Measurements from ENCODE around the gene CENPQ. TPM values are rescaled to one million over a fixed set of nuclear protein-coding genes. Genes with fewer than 3 reads are reported as not detected.

The CENPQ gene
- total RNA-seq, 1 donor from 2014 or later = 1.6 TPM

DNA sequence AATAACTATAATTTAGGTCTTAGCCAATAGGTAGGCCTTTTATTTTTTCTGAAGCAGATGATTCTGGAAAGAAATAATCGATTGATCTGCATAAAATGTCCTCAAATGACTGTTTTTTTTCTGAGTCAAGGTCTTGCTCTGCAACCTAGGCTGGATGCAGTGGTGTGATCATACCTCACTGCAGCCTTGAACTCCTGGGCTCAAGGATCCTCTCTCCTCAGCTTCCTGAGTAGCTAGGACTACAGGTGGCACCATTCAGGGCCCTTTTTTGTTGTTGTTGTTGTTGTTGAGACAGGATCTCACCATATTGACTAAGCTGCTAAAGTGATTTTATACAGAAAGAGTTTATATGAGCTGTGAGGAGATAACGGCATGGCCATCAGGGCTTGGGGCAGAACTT is 54.7 kb downstream of the CENPQ start:
- H3K27ac ChIP-seq (ENCODE audit: low read depth, low read length) = no peak overlapping the region
- H3K4me3 ChIP-seq (ENCODE audit: low read length in 3 of 3) = no peak overlapping the region
- H3K36me3 ChIP-seq (ENCODE audit: control insufficient read depth in 3 of 3, insufficient read depth in 3 of 3, low read length in 3 of 3) = no peaks in the 10 kb centered on the region
- no peaks in the 10 kb centered on the region for H3K27me3 ChIP-seq (ENCODE audit: control insufficient read depth in 3 of 3, insufficient read depth in 3 of 3, low read length in 3 of 3)
- no peaks in the 10 kb centered on the region for H3K9me3 ChIP-seq (ENCODE audit: control insufficient read depth in 3 of 3, low read length in 3 of 3)
- H3K4me1 ChIP-seq (ENCODE audit: control insufficient read depth in 3 of 3, insufficient read depth in 3 of 3, low read length in 3 of 3) = no peaks in the 10 kb centered on the region
- no peak overlapping the region for H3K9ac ChIP-seq (ENCODE audit: low read depth in 1 of 3, low read length in 3 of 3)

DNA sequence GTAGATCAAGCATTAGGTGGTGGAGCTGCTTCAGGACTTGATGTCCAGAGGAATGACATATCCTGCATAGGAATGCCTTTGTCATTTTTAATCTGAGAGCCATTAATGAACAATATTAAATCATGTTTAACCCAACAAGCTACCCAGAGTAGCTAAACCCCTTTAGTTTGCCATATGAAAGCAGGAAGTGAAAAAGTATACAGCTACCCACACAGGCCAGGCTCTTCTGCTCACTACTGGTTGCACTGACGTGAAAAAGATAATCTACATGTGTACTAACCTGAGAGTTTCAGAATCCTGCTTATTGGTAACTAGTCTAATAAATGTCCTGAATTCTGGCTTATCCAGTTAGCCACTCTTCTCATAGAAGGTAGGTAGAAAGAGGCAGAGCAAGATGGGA is 56.5 kb downstream of the CENPQ start:
- no peak overlapping the region for H3K9ac ChIP-seq (ENCODE audit: low read depth in 1 of 3, low read length in 3 of 3)
- H3K9me3 ChIP-seq (ENCODE audit: control insufficient read depth in 3 of 3, low read length in 3 of 3) = no peaks in the 10 kb centered on the region
- H3K36me3 ChIP-seq (ENCODE audit: control insufficient read depth in 3 of 3, insufficient read depth in 3 of 3, low read length in 3 of 3) = no peaks in the 10 kb centered on the region
- H3K27ac ChIP-seq (ENCODE audit: low read depth, low read length) = no peak overlapping the region
- no peak overlapping the region for H3K4me3 ChIP-seq (ENCODE audit: low read length in 3 of 3)
- no peaks in the 10 kb centered on the region for H3K27me3 ChIP-seq (ENCODE audit: control insufficient read depth in 3 of 3, insufficient read depth in 3 of 3, low read length in 3 of 3)
- H3K4me1 ChIP-seq (ENCODE audit: control insufficient read depth in 3 of 3, insufficient read depth in 3 of 3, low read length in 3 of 3) = no peaks in the 10 kb centered on the region

DNA sequence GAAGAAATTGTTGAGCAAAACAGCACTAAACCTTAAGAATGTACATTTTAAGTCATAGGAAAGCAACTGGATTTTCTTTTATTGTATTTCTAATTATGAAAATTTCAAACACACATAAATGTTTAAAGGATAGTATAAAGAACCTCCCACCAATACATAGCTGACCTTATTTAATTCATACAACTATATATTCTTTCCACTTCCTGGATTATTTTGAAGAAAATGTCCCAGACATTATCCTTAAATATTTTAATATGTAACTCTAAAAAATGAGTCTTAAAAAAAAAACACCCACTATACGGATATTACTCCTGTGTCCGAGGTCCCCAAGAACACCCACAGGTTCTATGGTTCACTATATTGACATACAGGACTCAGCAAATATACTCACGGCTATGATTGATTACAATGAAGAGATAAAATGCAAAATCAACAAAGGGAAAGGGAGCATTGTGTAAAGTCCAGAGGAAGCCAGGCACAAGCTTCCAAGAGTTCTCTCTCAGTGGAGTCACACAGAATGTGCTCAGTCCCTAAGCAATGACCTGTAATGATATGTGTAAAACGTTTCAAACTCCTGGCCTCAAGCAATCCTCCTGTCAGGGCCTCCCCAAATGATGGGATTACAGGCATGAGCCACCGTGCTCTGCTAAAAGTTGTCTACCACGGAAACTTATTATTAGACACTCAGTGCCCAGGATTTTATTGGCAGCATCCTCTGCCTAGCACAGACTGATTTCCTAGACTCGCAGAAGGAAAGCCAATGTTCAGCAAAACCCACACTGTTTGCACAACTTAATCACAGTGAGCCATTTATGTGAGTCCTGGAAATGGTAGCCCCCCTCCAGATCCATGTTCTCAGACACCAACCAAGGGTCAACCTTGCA is 59.8 kb downstream of the CENPQ start:
- Histone ChIP-seq H3K9me3 (ENCODE audit: control insufficient read depth in 3 of 3, low read length in 3 of 3) (no peaks in the 10 kb centered on the region), H3K27me3 (ENCODE audit: control insufficient read depth in 3 of 3, insufficient read depth in 3 of 3, low read length in 3 of 3) (no peaks in the 10 kb centered on the region), H3K9ac (ENCODE audit: low read depth in 1 of 3, low read length in 3 of 3) (no peak overlapping the region), H3K27ac (ENCODE audit: low read depth, low read length) (no peak overlapping the region), H3K4me1 (ENCODE audit: control insufficient read depth in 3 of 3, insufficient read depth in 3 of 3, low read length in 3 of 3) (no peaks in the 10 kb centered on the region), H3K36me3 (ENCODE audit: control insufficient read depth in 3 of 3, insufficient read depth in 3 of 3, low read length in 3 of 3) (no peaks in the 10 kb centered on the region), H3K4me3 (ENCODE audit: low read length in 3 of 3) (no peak overlapping the region)

GRCh38 chr6:49523901-49524300 is 60.7 kb downstream of the CENPQ start:
- H3K9me3 ChIP-seq (ENCODE audit: control insufficient read depth in 3 of 3, low read length in 3 of 3) = no peaks in the 10 kb centered on the region
- H3K27ac ChIP-seq (ENCODE audit: low read depth, low read length) = no peak overlapping the region
- H3K27me3 ChIP-seq (ENCODE audit: control insufficient read depth in 3 of 3, insufficient read depth in 3 of 3, low read length in 3 of 3) = no peaks in the 10 kb centered on the region
- no peak overlapping the region for H3K9ac ChIP-seq (ENCODE audit: low read depth in 1 of 3, low read length in 3 of 3)
- no peak overlapping the region for H3K4me3 ChIP-seq (ENCODE audit: low read length in 3 of 3)
- no peaks in the 10 kb centered on the region for H3K4me1 ChIP-seq (ENCODE audit: control insufficient read depth in 3 of 3, insufficient read depth in 3 of 3, low read length in 3 of 3)
- no peaks in the 10 kb centered on the region for H3K36me3 ChIP-seq (ENCODE audit: control insufficient read depth in 3 of 3, insufficient read depth in 3 of 3, low read length in 3 of 3)

GRCh38 chr6:49524541-49524940 is 61.4 kb downstream of the CENPQ start:
- H3K9ac ChIP-seq (ENCODE audit: low read depth in 1 of 3, low read length in 3 of 3) = no peak overlapping the region
- no peaks in the 10 kb centered on the region for H3K27me3 ChIP-seq (ENCODE audit: control insufficient read depth in 3 of 3, insufficient read depth in 3 of 3, low read length in 3 of 3)
- H3K36me3 ChIP-seq (ENCODE audit: control insufficient read depth in 3 of 3, insufficient read depth in 3 of 3, low read length in 3 of 3) = no peaks in the 10 kb centered on the region
- H3K4me1 ChIP-seq (ENCODE audit: control insufficient read depth in 3 of 3, insufficient read depth in 3 of 3, low read length in 3 of 3) = no peaks in the 10 kb centered on the region
- H3K4me3 ChIP-seq (ENCODE audit: low read length in 3 of 3) = no peak overlapping the region
- no peaks in the 10 kb centered on the region for H3K9me3 ChIP-seq (ENCODE audit: control insufficient read depth in 3 of 3, low read length in 3 of 3)
- H3K27ac ChIP-seq (ENCODE audit: low read depth, low read length) = no peak overlapping the region

DNA sequence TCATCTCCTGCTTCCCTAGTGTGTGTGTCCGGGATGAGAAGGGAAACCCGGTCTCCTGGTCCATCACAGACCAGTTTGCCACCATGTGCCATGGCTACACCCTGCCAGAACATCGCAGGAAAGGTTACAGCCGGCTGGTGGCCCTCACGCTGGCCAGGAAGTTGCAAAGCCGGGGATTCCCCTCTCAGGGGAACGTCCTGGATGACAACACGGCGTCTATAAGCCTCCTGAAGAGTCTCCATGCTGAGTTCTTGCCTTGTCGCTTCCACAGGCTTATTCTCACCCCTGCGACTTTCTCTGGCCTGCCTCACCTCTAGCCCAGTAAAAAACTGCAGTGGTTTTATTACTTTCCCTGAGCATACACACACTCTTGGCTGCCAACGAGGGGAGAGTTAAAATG is 63.4 kb downstream of the CENPQ start:
- Histone ChIP-seq H3K36me3 (ENCODE audit: control insufficient read depth in 3 of 3, insufficient read depth in 3 of 3, low read length in 3 of 3) (no peaks in the 10 kb centered on the region), H3K4me3 (ENCODE audit: low read length in 3 of 3) (no peak overlapping the region), H3K27ac (ENCODE audit: low read depth, low read length) (no peak overlapping the region), H3K27me3 (ENCODE audit: control insufficient read depth in 3 of 3, insufficient read depth in 3 of 3, low read length in 3 of 3) (no peaks in the 10 kb centered on the region), H3K9me3 (ENCODE audit: control insufficient read depth in 3 of 3, low read length in 3 of 3) (no peaks in the 10 kb centered on the region), H3K4me1 (ENCODE audit: control insufficient read depth in 3 of 3, insufficient read depth in 3 of 3, low read length in 3 of 3) (no peaks in the 10 kb centered on the region), H3K9ac (ENCODE audit: low read depth in 1 of 3, low read length in 3 of 3) (no peak overlapping the region)

GRCh38 chr6:49527320-49527719 is 64.2 kb downstream of the CENPQ start:
- no peaks in the 10 kb centered on the region for H3K4me1 ChIP-seq (ENCODE audit: control insufficient read depth in 3 of 3, insufficient read depth in 3 of 3, low read length in 3 of 3)
- H3K36me3 ChIP-seq (ENCODE audit: control insufficient read depth in 3 of 3, insufficient read depth in 3 of 3, low read length in 3 of 3) = no peaks in the 10 kb centered on the region
- H3K27ac ChIP-seq (ENCODE audit: low read depth, low read length) = no peak overlapping the region
- H3K27me3 ChIP-seq (ENCODE audit: control insufficient read depth in 3 of 3, insufficient read depth in 3 of 3, low read length in 3 of 3) = no peaks in the 10 kb centered on the region
- no peak overlapping the region for H3K9ac ChIP-seq (ENCODE audit: low read depth in 1 of 3, low read length in 3 of 3)
- no peak overlapping the region for H3K4me3 ChIP-seq (ENCODE audit: low read length in 3 of 3)
- H3K9me3 ChIP-seq (ENCODE audit: control insufficient read depth in 3 of 3, low read length in 3 of 3) = no peaks in the 10 kb centered on the region

- Histone ChIP-seq H3K9me3 (ENCODE audit: control insufficient read depth in 3 of 3, low read length in 3 of 3) (no peaks in the 10 kb centered on the region), H3K36me3 (ENCODE audit: control insufficient read depth in 3 of 3, insufficient read depth in 3 of 3, low read length in 3 of 3) (no peaks in the 10 kb centered on the region), H3K27ac (ENCODE audit: low read depth, low read length) (no peak overlapping the region), H3K9ac (ENCODE audit: low read depth in 1 of 3, low read length in 3 of 3) (no peak overlapping the region), H3K4me1 (ENCODE audit: control insufficient read depth in 3 of 3, insufficient read depth in 3 of 3, low read length in 3 of 3) (no peaks in the 10 kb centered on the region), H3K4me3 (ENCODE audit: low read length in 3 of 3) (no peak overlapping the region), H3K27me3 (ENCODE audit: control insufficient read depth in 3 of 3, insufficient read depth in 3 of 3, low read length in 3 of 3) (no peaks in the 10 kb centered on the region)
Observed at GRCh38 chr6:49528571-49528970, 65.4 kb downstream of the CENPQ start.

DNA sequence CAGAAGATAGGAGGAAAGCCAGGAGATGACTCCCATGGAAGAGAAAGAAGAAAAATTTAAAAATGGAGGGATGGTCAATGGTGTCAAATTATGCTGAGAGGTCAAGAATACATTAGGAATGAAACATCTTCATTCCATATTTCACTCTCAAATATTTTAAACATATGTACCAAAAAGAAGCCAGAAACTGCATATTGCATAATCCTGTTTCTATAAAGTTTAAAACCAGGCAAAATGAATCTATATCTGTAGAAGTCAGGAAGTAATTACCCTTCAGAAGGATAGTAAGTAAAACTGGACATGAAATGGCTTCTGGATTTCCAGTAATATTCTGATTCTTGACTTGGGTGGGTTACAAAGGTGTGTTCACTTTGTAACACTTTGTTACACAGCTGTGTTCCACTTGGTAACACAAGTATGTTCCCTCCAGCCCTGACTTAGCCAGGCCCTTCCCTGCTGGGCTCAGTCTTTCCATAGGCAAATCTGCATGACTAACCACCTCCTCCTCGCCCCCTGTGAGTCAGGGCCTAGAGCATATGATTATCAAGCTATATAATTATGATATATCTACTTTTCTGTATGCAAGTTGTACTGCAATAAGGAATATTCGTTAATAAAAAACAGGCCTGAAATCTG is 67.1 kb downstream of the CENPQ start:
- Histone ChIP-seq H3K4me1 (ENCODE audit: control insufficient read depth in 3 of 3, insufficient read depth in 3 of 3, low read length in 3 of 3) (no peaks in the 10 kb centered on the region), H3K27me3 (ENCODE audit: control insufficient read depth in 3 of 3, insufficient read depth in 3 of 3, low read length in 3 of 3) (no peaks in the 10 kb centered on the region), H3K9ac (ENCODE audit: low read depth in 1 of 3, low read length in 3 of 3) (no peak overlapping the region), H3K36me3 (ENCODE audit: control insufficient read depth in 3 of 3, insufficient read depth in 3 of 3, low read length in 3 of 3) (no peaks in the 10 kb centered on the region), H3K9me3 (ENCODE audit: control insufficient read depth in 3 of 3, low read length in 3 of 3) (no peaks in the 10 kb centered on the region), H3K27ac (ENCODE audit: low read depth, low read length) (no peak overlapping the region), H3K4me3 (ENCODE audit: low read length in 3 of 3) (no peak overlapping the region)

DNA sequence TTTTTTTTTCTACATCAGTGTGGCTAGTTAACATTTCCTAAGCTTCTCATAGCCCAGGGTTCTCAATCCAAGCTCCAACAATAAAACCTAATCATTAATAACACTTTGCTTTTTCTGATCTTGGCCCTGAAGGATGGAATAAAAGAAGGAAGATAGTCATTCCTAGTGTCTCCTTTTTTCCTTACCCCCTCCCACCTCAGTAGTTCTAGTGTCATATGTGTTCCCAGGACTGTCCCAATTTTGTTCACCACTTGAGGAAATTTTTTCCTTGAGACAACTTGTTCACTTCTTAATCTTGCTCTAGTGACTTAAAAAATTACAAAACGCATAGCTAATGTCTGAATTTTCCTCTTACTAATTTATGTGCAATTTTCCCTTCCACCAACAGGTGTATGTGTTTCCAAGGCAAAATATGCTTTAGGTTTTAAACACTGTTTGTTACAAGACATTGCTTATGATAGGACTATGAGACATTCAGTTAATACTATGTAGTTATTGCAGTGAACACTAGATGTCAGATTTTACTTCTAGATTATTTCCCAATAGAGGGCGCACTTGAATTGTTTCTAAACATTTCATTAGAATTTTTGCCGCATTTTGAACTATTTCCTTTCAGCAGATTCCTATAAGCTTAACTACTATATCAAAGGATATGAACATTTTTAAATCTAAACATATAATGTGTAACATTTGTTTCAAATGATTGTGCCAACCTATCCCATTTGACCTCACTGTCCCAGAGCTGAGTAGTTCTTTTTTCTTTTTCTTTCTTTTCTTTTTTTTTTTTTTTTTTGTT is 68.8 kb downstream of the CENPQ start:
- Histone ChIP-seq H3K9ac (ENCODE audit: low read depth in 1 of 3, low read length in 3 of 3) (no peak overlapping the region), H3K27me3 (ENCODE audit: control insufficient read depth in 3 of 3, insufficient read depth in 3 of 3, low read length in 3 of 3) (no peaks in the 10 kb centered on the region), H3K9me3 (ENCODE audit: control insufficient read depth in 3 of 3, low read length in 3 of 3) (no peaks in the 10 kb centered on the region), H3K4me1 (ENCODE audit: control insufficient read depth in 3 of 3, insufficient read depth in 3 of 3, low read length in 3 of 3) (no peaks in the 10 kb centered on the region), H3K4me3 (ENCODE audit: low read length in 3 of 3) (no peak overlapping the region), H3K36me3 (ENCODE audit: control insufficient read depth in 3 of 3, insufficient read depth in 3 of 3, low read length in 3 of 3) (no peaks in the 10 kb centered on the region), H3K27ac (ENCODE audit: low read depth, low read length) (no peak overlapping the region)
